DMS 273 treated with DMSO at 0.1 percent for 48 hours (cell line): ENCODE measurements around the gene SELENOV.

Source experiments
- DNase-seq: peaks from one replicate; lab custom pipeline; 2025; lab: John Stamatoyannopoulos, UW

The SELENOV gene

DNA sequence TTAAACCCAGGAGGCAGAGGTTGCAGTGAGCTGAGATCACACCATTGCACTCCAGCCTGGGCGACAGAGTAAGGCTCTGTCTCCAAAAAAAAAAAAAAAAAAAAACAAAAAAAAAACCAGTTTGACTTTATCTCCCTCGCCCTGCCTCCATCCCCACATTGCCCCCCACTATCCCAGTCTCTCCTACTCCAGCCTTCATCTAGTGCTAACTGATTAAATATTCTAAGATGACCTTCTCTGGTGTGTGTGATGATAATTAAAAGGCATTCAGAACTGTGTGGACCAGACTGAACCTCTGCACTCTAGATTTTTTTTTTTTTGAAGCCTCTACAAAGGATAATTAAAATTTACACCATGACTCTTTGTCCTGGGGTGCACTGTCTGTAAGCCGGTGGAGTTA is 22.2 kb upstream of the SELENOV start:
- no peak for DNase-seq

DNA sequence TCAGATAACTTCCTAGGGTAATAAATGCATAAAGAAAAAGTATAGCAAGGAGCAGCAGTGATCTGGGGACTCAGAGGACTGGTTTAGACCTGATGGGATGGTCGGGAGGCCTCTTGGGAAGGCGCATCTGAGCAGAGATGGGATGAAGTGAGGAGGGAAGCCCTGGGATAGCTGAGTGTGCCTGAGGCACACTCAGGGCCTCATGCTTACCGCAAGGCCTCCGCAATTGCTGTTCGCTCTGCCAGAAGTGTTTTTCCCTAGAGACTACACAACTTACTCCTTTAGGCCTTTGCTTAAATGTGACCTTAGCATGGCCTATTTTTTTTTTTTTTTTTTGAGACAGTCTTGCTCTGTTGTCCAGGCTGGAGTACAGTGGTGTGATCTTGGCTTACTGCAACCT is 20.3 kb upstream of the SELENOV start:
- DNase-seq = no peak

- no peak for DNase-seq
Observed at GRCh38 chr19:39496063-39496462, 18.9 kb upstream of the SELENOV start.

- DNase-seq = peak; percentile 53
Observed at GRCh38 chr19:39497701-39497995, 17.3 kb upstream of the SELENOV start.

- DNase-seq = no peak
Observed at GRCh38 chr19:39497996-39498797, 16.7 kb upstream of the SELENOV start.

GRCh38 chr19:39498798-39499642 is 15.9 kb upstream of the SELENOV start, which contains the start of gene DLL3:
Gene DLL3 (plus strand): TSS chr19:39498947. CDS start chr19:39498975, 28 bp downstream.
- no peak for DNase-seq

DNA sequence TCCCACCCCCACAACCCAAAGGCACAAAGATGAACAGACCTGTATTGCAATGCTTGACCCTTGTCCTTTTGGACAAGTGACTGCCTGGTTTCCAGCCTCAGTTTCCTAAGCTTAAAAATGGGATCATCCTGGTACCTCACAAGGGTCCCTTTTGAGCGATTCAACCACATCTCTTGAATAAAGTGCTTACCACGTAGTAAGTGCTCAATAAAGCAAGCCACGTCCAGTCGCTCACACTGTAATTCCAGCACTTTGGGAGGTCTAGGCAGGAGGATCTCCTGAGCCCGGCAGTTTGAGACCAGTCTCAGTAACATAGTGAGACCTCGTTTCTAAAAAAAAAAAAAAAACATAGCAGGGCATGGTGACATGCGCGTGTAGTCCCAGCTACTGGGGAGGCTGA is 15.0 kb upstream of the SELENOV start:
- DNase-seq = no peak

GRCh38 chr19:39500543-39500942 is 14.4 kb upstream of the SELENOV start:
- no peak for DNase-seq

DNA sequence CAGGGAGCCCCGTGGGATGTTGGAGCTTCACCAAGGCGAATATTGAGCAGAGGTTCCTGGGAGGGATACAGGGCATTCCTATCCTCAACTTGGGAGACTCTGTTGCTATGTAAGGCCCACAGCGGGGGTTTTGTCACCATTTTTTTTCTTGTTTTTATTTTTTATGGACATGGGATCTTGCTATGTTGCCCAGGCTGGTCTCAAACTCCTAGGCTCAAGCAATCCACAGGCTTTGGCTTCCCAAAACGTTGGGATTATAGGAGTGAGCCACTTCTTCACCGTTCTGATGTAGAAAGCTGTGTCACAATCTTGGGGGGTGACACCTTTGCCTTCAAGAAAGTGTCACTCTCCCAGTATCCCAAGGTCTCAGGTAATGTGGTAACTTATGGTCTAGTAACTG is 13.6 kb upstream of the SELENOV start:
- DNase-seq = no peak

DNA sequence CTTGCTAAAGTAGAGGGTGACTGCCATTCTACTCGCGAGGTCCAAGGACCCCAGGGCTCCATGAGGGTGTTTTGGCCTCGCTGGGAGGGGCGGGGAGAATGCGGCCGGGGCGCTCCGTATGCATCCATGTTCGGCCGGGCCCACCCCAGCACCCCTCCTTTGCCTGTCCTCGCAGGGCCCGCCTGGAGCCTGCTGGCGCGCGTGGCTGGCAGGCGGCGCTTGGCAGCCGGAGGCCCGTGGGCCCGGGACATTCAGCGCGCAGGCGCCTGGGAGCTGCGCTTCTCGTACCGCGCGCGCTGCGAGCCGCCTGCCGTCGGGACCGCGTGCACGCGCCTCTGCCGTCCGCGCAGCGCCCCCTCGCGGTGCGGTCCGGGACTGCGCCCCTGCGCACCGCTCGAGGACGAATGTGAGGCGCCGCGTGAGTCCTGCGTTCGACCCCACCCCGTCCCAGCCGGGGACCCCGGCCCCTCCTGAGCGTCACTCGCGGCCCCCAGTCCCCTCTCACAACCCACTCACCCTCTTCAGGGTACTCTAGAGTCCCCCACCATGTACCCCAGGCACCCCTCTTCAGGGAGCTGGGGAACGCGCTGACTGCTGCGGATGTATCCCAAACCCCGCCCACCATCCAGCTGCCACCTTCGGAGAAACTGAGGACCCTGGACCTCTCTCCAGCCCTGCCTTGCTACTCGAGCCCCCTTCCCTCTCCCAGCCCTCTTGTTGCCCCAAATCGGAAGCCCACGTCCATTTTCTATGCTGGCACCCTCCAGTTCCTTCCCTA is 12.1 kb upstream of the SELENOV start:
- DNase-seq = no peak

GRCh38 chr19:39506598-39506943 is 8.4 kb upstream of the SELENOV start:
- no peak for DNase-seq

- DNase-seq = peak; percentile 67
Observed at GRCh38 chr19:39506944-39507714, 7.8 kb upstream of the SELENOV start.

GRCh38 chr19:39507715-39508364 is 7.1 kb upstream of the SELENOV start:
- DNase-seq = no peak

GRCh38 chr19:39508629-39509028 is 6.3 kb upstream of the SELENOV start:
- DNase-seq = no peak

DNA sequence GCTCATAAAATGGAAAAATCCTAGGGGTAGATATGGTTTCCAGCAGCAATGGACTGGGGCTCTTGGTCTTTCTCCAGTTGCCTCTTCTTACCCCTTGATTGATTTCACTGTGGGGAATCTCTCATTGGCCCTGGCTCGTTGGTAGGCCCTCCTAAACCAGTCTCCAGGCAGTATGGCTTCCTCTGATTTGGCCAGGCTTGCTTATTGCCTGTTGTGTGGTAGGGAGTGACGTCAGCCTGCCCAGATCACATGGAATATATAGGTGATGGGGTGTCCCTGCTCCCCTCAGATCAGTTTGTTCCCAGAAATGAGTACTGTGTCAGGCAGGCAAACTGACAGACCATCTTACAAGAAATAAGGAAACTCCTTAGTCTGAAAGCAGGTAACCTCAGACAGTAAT is 5.7 kb upstream of the SELENOV start:
- DNase-seq = no peak

GRCh38 chr19:39512988-39513387 is 2.0 kb upstream of the SELENOV start:
- DNase-seq = no peak

GRCh38 chr19:39515551-39516191 is 732 bp downstream of the SELENOV start:
- no peak for DNase-seq

DNA sequence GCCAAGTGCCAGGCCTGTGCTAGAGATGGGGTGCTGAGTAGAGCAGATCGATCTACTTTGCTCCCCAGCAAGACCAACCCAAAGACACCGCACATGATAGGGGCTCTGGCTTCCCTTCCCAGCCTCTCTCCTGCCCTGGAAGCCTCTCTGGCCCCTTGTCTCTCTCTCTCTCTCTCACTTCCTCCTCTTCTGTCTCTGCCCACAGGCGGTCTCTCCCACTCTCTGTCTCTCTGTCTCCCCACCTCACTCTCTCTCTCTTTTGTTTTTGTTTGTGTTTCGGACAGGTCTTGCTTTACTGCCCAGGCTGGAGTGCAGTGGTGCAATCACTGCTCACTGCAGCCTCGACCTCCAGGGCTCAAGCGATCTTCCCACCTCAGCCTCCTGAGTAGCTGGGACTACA is 1.3 kb downstream of the SELENOV start:
- no peak for DNase-seq

- no peak for DNase-seq
Observed at GRCh38 chr19:39517432-39517831, 2.5 kb downstream of the SELENOV start.

DNA sequence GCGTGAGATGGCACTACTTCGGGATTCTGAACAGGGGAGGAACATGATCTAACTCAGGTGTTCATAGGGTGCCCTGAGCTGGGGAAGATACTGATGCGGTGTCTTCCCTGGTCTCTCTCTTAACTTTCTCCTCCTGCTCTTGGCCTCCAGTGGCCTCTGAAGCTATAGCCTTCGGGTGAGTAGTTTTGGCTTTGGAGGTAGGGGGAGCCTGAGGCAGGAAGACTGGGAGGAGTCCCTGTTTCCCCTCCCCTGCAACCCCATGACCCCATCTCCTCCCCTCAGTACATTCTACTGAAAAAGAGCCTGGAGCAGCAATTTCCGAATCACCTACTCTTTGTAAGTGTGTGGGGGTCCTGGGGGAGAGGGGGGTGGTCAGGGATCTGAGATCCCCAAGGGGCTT is 3.5 kb downstream of the SELENOV start:
- no peak for DNase-seq

- no peak for DNase-seq
Observed at GRCh38 chr19:39518975-39519374, 4.0 kb downstream of the SELENOV start.
